ENCODE data around the gene MINDY4. TPM values are rescaled to one million over a fixed set of nuclear protein-coding genes. Genes with fewer than 3 reads are reported as not detected.

The MINDY4 gene
- total RNA-seq, 2 experiments from 2014 or later, result 0.36 to 0.60 TPM

GRCh38 chr7:30815388-30815854, 44.2 kb downstream of the MINDY4 start:
- no peak for DNase-seq
- H3K4me3 Mint-ChIP-seq, result no peak overlapping the region
- TF ChIP-seq, protein P1, sequence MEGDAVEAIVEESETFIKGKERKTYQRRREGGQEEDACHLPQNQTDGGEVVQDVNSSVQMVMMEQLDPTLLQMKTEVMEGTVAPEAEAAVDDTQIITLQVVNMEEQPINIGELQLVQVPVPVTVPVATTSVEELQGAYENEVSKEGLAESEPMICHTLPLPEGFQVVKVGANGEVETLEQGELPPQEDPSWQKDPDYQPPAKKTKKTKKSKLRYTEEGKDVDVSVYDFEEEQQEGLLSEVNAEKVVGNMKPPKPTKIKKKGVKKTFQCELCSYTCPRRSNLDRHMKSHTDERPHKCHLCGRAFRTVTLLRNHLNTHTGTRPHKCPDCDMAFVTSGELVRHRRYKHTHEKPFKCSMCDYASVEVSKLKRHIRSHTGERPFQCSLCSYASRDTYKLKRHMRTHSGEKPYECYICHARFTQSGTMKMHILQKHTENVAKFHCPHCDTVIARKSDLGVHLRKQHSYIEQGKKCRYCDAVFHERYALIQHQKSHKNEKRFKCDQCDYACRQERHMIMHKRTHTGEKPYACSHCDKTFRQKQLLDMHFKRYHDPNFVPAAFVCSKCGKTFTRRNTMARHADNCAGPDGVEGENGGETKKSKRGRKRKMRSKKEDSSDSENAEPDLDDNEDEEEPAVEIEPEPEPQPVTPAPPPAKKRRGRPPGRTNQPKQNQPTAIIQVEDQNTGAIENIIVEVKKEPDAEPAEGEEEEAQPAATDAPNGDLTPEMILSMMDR (IDR thresholded peaks at IDR 0.05), result no peak
- CTCF ChIA-PET, result no interaction called here
- no peak for ATAC-seq (ENCODE audit: poor library complexity)
- H3K9me3 Mint-ChIP-seq, result no peaks in the 10 kb centered on the region
- no peaks in the 10 kb centered on the region for H3K36me3 ChIP-seq (ENCODE audit: insufficient read depth, low read length)
- no peaks in the 10 kb centered on the region for H3K36me3 Mint-ChIP-seq (ENCODE audit: low read depth)
- H3K27me3 ChIP-seq (ENCODE audit: control insufficient read depth in 1 of 2, insufficient read depth in 2 of 2, low read length in 2 of 2), result no peaks in the 10 kb centered on the region
- H3K4me1 Mint-ChIP-seq (ENCODE audit: low read depth), result no peaks in the 10 kb centered on the region
- H3K9me3 ChIP-seq (ENCODE audit: control insufficient read depth in 1 of 2, insufficient read depth in 1 of 2, low read length in 2 of 2), result no peaks in the 10 kb centered on the region
- intact Hi-C loops (cut with DNase I, micrococcal nuclease), result no loop called here
- no peak overlapping the region for H3K4me3 ChIP-seq (ENCODE audit: low read length)
- POLR2A ChIA-PET, result no interaction called here
- no peak overlapping the region for H3K27ac Mint-ChIP-seq
- no peak overlapping the region for H3K27ac ChIP-seq (ENCODE audit: low read depth in 1 of 2, low read length in 2 of 2)
- no peaks in the 10 kb centered on the region for H3K27me3 Mint-ChIP-seq
- no peaks in the 10 kb centered on the region for H3K4me1 ChIP-seq (ENCODE audit: insufficient read depth, low read length)

- Mint-ChIP-seq H3K27me3 (no peaks in the 10 kb centered on the region), H3K36me3 (ENCODE audit: low read depth) (no peaks in the 10 kb centered on the region)
- no peak for ATAC-seq (ENCODE audit: poor library complexity)
These were observed 44.9 kb downstream of the MINDY4 start for GRCh38 chr7:30815951-30816644.

GRCh38 chr7:30816645-30817370, 45.6 kb downstream of the MINDY4 start:
- H3K27me3 ChIP-seq (ENCODE audit: control insufficient read depth in 1 of 2, insufficient read depth in 2 of 2, low read length in 2 of 2), result no peaks in the 10 kb centered on the region
- Mint-ChIP-seq H3K4me3 (no peak overlapping the region), H3K9me3 (no peaks in the 10 kb centered on the region), H3K27ac (no peak overlapping the region), H3K36me3 (ENCODE audit: low read depth) (no peaks in the 10 kb centered on the region), H3K4me1 (ENCODE audit: low read depth) (no peaks in the 10 kb centered on the region), H3K27me3 (no peaks in the 10 kb centered on the region)
- ATAC-seq (ENCODE audit: poor library complexity), result no peak
- H3K27ac ChIP-seq (ENCODE audit: low read depth in 1 of 2, low read length in 2 of 2), result no peak overlapping the region
- no peak for DNase-seq
- no peaks in the 10 kb centered on the region for H3K36me3 ChIP-seq (ENCODE audit: insufficient read depth, low read length)
- CTCF ChIA-PET, result no interaction called here
- POLR2A ChIA-PET, result interaction anchor here (0.7 kb wide), 1 partner anchor 51 kb away, joined by 4 read pairs; no protein-coding TSS in a partner anchor
- no peaks in the 10 kb centered on the region for H3K9me3 ChIP-seq (ENCODE audit: control insufficient read depth in 1 of 2, insufficient read depth in 1 of 2, low read length in 2 of 2)
- no peak overlapping the region for H3K4me3 ChIP-seq (ENCODE audit: low read length)
- TF ChIP-seq, protein P1 (IDR thresholded peaks at IDR 0.05), result no peak
- H3K4me1 ChIP-seq (ENCODE audit: insufficient read depth, low read length), result no peaks in the 10 kb centered on the region
- intact Hi-C loops (cut with DNase I, micrococcal nuclease), result no loop called here

More at GRCh38 chr7:30815951-30816644, 44.9 kb downstream of the MINDY4 start:
- no peaks in the 10 kb centered on the region for H3K9me3 ChIP-seq (ENCODE audit: control insufficient read depth in 1 of 2, insufficient read depth in 1 of 2, low read length in 2 of 2)
- Mint-ChIP-seq H3K27ac (no peak overlapping the region), H3K4me1 (ENCODE audit: low read depth) (no peaks in the 10 kb centered on the region), H3K9me3 (no peaks in the 10 kb centered on the region), H3K4me3 (no peak overlapping the region)
- CTCF ChIA-PET, result no interaction called here
- intact Hi-C loops (cut with DNase I, micrococcal nuclease), result no loop called here
- no peak overlapping the region for H3K4me3 ChIP-seq (ENCODE audit: low read length)
- no peaks in the 10 kb centered on the region for H3K36me3 ChIP-seq (ENCODE audit: insufficient read depth, low read length)
- TF ChIP-seq, protein P1 (IDR thresholded peaks at IDR 0.05), result no peak
- H3K27ac ChIP-seq (ENCODE audit: low read depth in 1 of 2, low read length in 2 of 2), result no peak overlapping the region
- POLR2A ChIA-PET, result no interaction called here
- DNase-seq, result no peak
- H3K4me1 ChIP-seq (ENCODE audit: insufficient read depth, low read length), result no peaks in the 10 kb centered on the region
- no peaks in the 10 kb centered on the region for H3K27me3 ChIP-seq (ENCODE audit: control insufficient read depth in 1 of 2, insufficient read depth in 2 of 2, low read length in 2 of 2)

Measured in CD4-positive, alpha-beta T cell (primary cell).